Measurements from ENCODE around the gene NBR1. TPM values are rescaled to one million over a fixed set of nuclear protein-coding genes. Genes with fewer than 3 reads are reported as not detected.
"Not testable (repeated sequence)": the region's sequence is repeated elsewhere in the genome, so short reads cannot be mapped to it uniquely, and the experiment has no call there.

The NBR1 gene
- total RNA-seq, 2 donors from 2014 or later = 103 to 131 TPM

GRCh38 chr17:43231205-43232020 lies 60.4 kb downstream of the NBR1 start:
- not testable (repeated sequence) for DNase-seq
- peak; percentile 68 for ATAC-seq

GRCh38 chr17:43232021-43232699 lies 61.1 kb downstream of the NBR1 start:
- ATAC-seq; intact Hi-C loops (cut with DNase I, micrococcal nuclease): not testable (repeated sequence)
- peak; percentile 52 to 77 for DNase-seq

More at GRCh38 chr17:43231205-43232020, 60.4 kb downstream of the NBR1 start:
- intact Hi-C loops (cut with DNase I, micrococcal nuclease) = not testable (repeated sequence)

GRCh38 chr17:43233263-43233662 lies 62.2 kb downstream of the NBR1 start:
- DNase-seq; ATAC-seq; intact Hi-C loops (cut with DNase I, micrococcal nuclease): not testable (repeated sequence)

- ATAC-seq; DNase-seq; intact Hi-C loops (cut with DNase I, micrococcal nuclease): not testable (repeated sequence)
Measured at GRCh38 chr17:43233877-43234276, 62.9 kb downstream of the NBR1 start, which contains the start of gene RNU2-1. Gene RNU2-1, minus strand, starts transcription at chr17:43233977.

- ATAC-seq; intact Hi-C loops (cut with DNase I, micrococcal nuclease); DNase-seq: not testable (repeated sequence)
Measured at GRCh38 chr17:43239597-43239996, 68.6 kb downstream of the NBR1 start.

GRCh38 chr17:43240596-43241352 lies 69.8 kb downstream of the NBR1 start:
- intact Hi-C loops (cut with DNase I, micrococcal nuclease); DNase-seq; ATAC-seq: not testable (repeated sequence)

GRCh38 chr17:43246456-43246855 lies 75.4 kb downstream of the NBR1 start:
- ATAC-seq; intact Hi-C loops (cut with DNase I, micrococcal nuclease): not testable (repeated sequence)

More at GRCh38 chr17:43246456-43246855, 75.4 kb downstream of the NBR1 start:
- not testable (repeated sequence) for DNase-seq

Other genes with a start within 250 kb of the NBR1 start
- 10 to 100 TPM; 17.6 to 24.1 TPM for gene AARSD1, start 206.8 kb upstream of the NBR1 start, total RNA-seq
- gene PTGES3L, start 191.1 kb upstream of the NBR1 start, total RNA-seq = 1 to 10 TPM; 3.2 to 3.6 TPM
- 10 to 100 TPM; 24.2 to 25.2 TPM for gene RUNDC1, start 190.6 kb upstream of the NBR1 start, total RNA-seq
- 100 to 1,000 TPM; 605 to 650 TPM for gene RPL27, start 172.8 kb upstream of the NBR1 start, total RNA-seq
- gene IFI35, start 164.4 kb upstream of the NBR1 start, total RNA-seq = 10 to 100 TPM; 33.6 to 51.6 TPM
- gene VAT1, start 148.8 kb upstream of the NBR1 start, total RNA-seq = 10 to 100 TPM; 46.3 to 85.2 TPM
- 1 to 10 TPM in 1 of 2 donors, under 1 TPM in 1; 0.15 to 1.1 TPM for gene RND2, start 146.0 kb upstream of the NBR1 start, total RNA-seq
- gene BRCA1, start 45.9 kb upstream of the NBR1 start, total RNA-seq = 10 to 100 TPM in 1 of 2 donors, 1 to 10 TPM in 1; 7.0 to 10.3 TPM
- 1 to 10 TPM; 9.3 to 9.7 TPM for gene TMEM106A, start 40.7 kb downstream of the NBR1 start, total RNA-seq
- gene CCDC200, start 57.4 kb downstream of the NBR1 start, total RNA-seq = not detected
- gene RNU2-1, start 62.8 kb downstream of the NBR1 start, total RNA-seq = 1,000 to 10,000 TPM; 4,822 to 6,579 TPM
- 1 to 10 TPM; 1.5 to 7.3 TPM for gene ARL4D, start 227.8 kb downstream of the NBR1 start, total RNA-seq